Esophagus muscularis mucosa (tissue), 4 donors: ENCODE data around the gene ANKRD33.

Experiments used
- EP300 ChIP-seq: sonication (generic); formaldehyde crosslinking; IDR thresholded peaks from one replicate; pipeline ENCODE4 v1.6.1; 2017; ENCODE audit warnings: antibody characterized with exemption
- POLR2A ChIP-seq: fragments of 450-650 bp; IDR thresholded peaks from one replicate; pipeline ENCODE4 v1.6.1; 2017; ENCODE audit warnings: antibody characterized with exemption, moderate library complexity, mild to moderate bottlenecking, low read depth
- POLR2AphosphoS5 ChIP-seq, 2 donors: sonication (generic); formaldehyde crosslinking; IDR thresholded peaks; one replicate each; pipeline ENCODE4 v1.6.1; 2017; ENCODE audit warnings: antibody characterized with exemption in 2 of 2
- TF ChIP-seq, protein P1 (sequence below), 3 experiments: fragments of 200-600 bp in 2 of 3; fragments of 450-650 bp in 1 of 3; sonication (generic) in 2 of 3; IDR thresholded peaks; one replicate each; pipeline ENCODE4 v1.5.1; 2017 to 2019; ENCODE audit warnings: antibody characterized with exemption in 3 of 3, mild to moderate bottlenecking in 2 of 3, moderate library complexity in 1 of 3

DNA sequence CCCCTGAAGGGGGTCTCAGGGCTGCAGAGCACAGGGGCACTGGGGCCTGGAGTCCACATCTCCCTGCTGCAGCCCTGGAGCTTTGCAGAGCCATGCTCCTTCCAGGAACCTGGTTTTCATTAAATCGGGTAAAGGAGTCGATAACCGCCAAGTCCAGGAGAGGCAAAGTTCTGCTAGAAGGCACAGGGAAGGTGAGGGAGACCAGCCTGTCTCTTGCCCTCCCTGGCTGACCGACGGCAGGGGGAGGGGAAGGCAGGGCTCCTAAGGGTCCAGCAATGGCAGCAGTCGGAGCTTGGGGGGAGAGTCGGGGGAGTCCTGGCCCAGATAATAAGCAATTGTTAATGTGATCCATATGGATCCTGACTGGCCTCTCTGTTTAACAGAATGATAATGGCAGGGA is 42.4 kb upstream of the ANKRD33 start:
- TF ChIP-seq, protein P1, sequence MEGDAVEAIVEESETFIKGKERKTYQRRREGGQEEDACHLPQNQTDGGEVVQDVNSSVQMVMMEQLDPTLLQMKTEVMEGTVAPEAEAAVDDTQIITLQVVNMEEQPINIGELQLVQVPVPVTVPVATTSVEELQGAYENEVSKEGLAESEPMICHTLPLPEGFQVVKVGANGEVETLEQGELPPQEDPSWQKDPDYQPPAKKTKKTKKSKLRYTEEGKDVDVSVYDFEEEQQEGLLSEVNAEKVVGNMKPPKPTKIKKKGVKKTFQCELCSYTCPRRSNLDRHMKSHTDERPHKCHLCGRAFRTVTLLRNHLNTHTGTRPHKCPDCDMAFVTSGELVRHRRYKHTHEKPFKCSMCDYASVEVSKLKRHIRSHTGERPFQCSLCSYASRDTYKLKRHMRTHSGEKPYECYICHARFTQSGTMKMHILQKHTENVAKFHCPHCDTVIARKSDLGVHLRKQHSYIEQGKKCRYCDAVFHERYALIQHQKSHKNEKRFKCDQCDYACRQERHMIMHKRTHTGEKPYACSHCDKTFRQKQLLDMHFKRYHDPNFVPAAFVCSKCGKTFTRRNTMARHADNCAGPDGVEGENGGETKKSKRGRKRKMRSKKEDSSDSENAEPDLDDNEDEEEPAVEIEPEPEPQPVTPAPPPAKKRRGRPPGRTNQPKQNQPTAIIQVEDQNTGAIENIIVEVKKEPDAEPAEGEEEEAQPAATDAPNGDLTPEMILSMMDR (IDR thresholded peaks at IDR 0.05), result no peak
- TF ChIP-seq POLR2A, result no peak
- TF ChIP-seq POLR2AphosphoS5 (IDR thresholded peaks at IDR 0.05), result no peak
- TF ChIP-seq EP300, result no peak
